Upper lobe of left lung (tissue), 4 donors: Measurements from ENCODE around the gene RALGAPA2.

Source experiments
- CTCF ChIP-seq, 6 experiments: fragments of 450-650 bp in 4 of 6; fragments of 200-600 bp in 2 of 6; sonication (generic) in 2 of 6; IDR thresholded peaks; one replicate each; pipeline ENCODE4 v1.5.1; 2016 to 2019; ENCODE audit warnings: antibody characterized with exemption in 6 of 6
- EP300 ChIP-seq, 4 donors: sonication (generic); formaldehyde crosslinking; IDR thresholded peaks; one replicate each; pipeline ENCODE4 v1.5.1; 2017; ENCODE audit warnings: antibody characterized with exemption in 4 of 4, control low read depth in 2 of 4
- POLR2A ChIP-seq, 4 donors: fragments of 450-650 bp; IDR thresholded peaks; one replicate each; pipeline ENCODE4 v1.5.1; 2016 to 2017; ENCODE audit warnings: antibody characterized with exemption in 4 of 4, mild to moderate bottlenecking in 2 of 4

- TF ChIP-seq CTCF (IDR thresholded peaks at IDR 0.05) (no peak), POLR2A (IDR thresholded peaks at IDR 0.05) (no peak), EP300 (IDR thresholded peaks at IDR 0.05) (no peak)
Observed at GRCh38 chr20:20497242-20497978, 215.0 kb downstream of the RALGAPA2 start.
